HepG2 (cell line): ENCODE measurements around the gene AGPAT2. TPM values are rescaled to one million over a fixed set of nuclear protein-coding genes. Genes with fewer than 3 reads are reported as not detected.

Experiments
- NPAS2 ChIP-seq: sonication (generic); formaldehyde crosslinking; IDR thresholded peaks from 2 replicates; pipeline ENCODE4 v1.8.0; 2022; ENCODE audit warnings: mild to moderate bottlenecking, missing genetic modification reagents, borderline replicate concordance
- NR2F2 ChIP-seq: IDR thresholded peaks from 2 replicates; pipeline ENCODE4 v1.6.1; 2012; ENCODE audit warnings: low read depth, inconsistent platforms, borderline replicate concordance
- NRL ChIP-seq: sonication (generic); formaldehyde crosslinking; IDR thresholded peaks from 2 replicates; pipeline ENCODE4 v1.5.0; 2020; ENCODE audit warnings: missing genetic modification reagents, mild to moderate bottlenecking, moderate library complexity, borderline replicate concordance
- PATZ1 ChIP-seq: sonication (generic); formaldehyde crosslinking; IDR thresholded peaks from 2 replicates; pipeline ENCODE4 v1.4.0; 2020; ENCODE audit warnings: missing genetic modification reagents
- POLR2A ChIP-seq, 2 experiments: IDR thresholded peaks; 2 replicates each; pipeline ENCODE4 v1.6.1; 2011; ENCODE audit warnings: low read depth in 2 of 2, low read length in 2 of 2, mild to moderate bottlenecking in 1 of 2, moderate library complexity in 1 of 2; ENCODE audit not compliant: insufficient read depth in 1 of 2
- RFX3 ChIP-seq: IDR thresholded peaks from 2 replicates; pipeline ENCODE4 v1.6.1; 2016; ENCODE audit warnings: missing biosample characterization, missing genetic modification reagents
- TARDBP ChIP-seq: sonication (generic); formaldehyde crosslinking; IDR thresholded peaks from 2 replicates; pipeline ENCODE4 v1.8.0; 2022; ENCODE audit warnings: mild to moderate bottlenecking, missing genetic modification reagents
- ZNF34 ChIP-seq: sonication (generic); formaldehyde crosslinking; IDR thresholded peaks from 2 replicates; pipeline ENCODE4 v1.4.0; 2020; ENCODE audit warnings: mild to moderate bottlenecking, missing genetic modification reagents, borderline replicate concordance
- ZNF501 ChIP-seq: sonication (generic); formaldehyde crosslinking; IDR thresholded peaks from 2 replicates; pipeline ENCODE4 v1.5.1; 2020; ENCODE audit warnings: mild to moderate bottlenecking, moderate library complexity, missing genetic modification reagents
- ZNF580 ChIP-seq: IDR thresholded peaks from 2 replicates; pipeline ENCODE4 v1.6.1; 2016; ENCODE audit warnings: low read depth, borderline replicate concordance
- ZNF775 ChIP-seq: sonication (generic); formaldehyde crosslinking; IDR thresholded peaks from 2 replicates; pipeline ENCODE4 v1.4.0; 2020; ENCODE audit warnings: missing genetic modification reagents, mild to moderate bottlenecking, moderate library complexity, borderline replicate concordance
- ZNF776 ChIP-seq: sonication (generic); formaldehyde crosslinking; IDR thresholded peaks from 2 replicates; pipeline ENCODE4 v1.4.0; 2020; ENCODE audit warnings: mild to moderate bottlenecking, missing genetic modification reagents
- polyA plus RNA-seq, 8 experiments: library from polyadenylated mRNA; depleted of rRNA in 3 of 8; stranded (reverse) in 7 of 8; unstranded in 1 of 8; fragments of >200 nt; fragmentation: Illumina TruSeq in 4 of 8; extraction: Trizol in 4 of 8; gene quantifications; 2 replicates each; pipeline versions ENCODE4 v1.2.1 to v1.2.3, GENCODE V29; 2011 to 2016; ENCODE audit warnings: low read depth in 4 of 8, missing spikeins in 1 of 8, mixed read lengths in 1 of 8; ENCODE audit not compliant: insufficient read depth in 1 of 8
- total RNA-seq, 5 experiments: library from RNA; depleted of rRNA; stranded (reverse); fragments of >200 nt; fragmentation: Illumina TruSeq; extraction: Trizol; gene quantifications; 2 replicates each; pipeline ENCODE4 v1.2.3, GENCODE V29; 2016; ENCODE audit warnings: low read depth in 1 of 5
- TF ChIP-seq, protein P1 (sequence below): sonication (generic); formaldehyde crosslinking; IDR thresholded peaks from 2 replicates; pipeline ENCODE4 v1.4.0; 2020; ENCODE audit warnings: missing genetic modification reagents
- TF ChIP-seq, protein P2 (sequence below): sonication (generic); formaldehyde crosslinking; IDR thresholded peaks from 2 replicates; pipeline ENCODE4 v1.4.0; 2020; ENCODE audit warnings: missing genetic modification reagents, borderline replicate concordance
- TF ChIP-seq, protein P3 (sequence below), 2 experiments: sonication (generic) in 1 of 2; formaldehyde crosslinking in 1 of 2; IDR thresholded peaks; 2 replicates each; pipeline versions ENCODE4 v1.4.0 to v1.6.1; 2016 to 2020; ENCODE audit warnings: borderline replicate concordance in 1 of 2, low read depth in 1 of 2, mild to moderate bottlenecking in 1 of 2, missing genetic modification reagents in 1 of 2

The AGPAT2 gene
- total and polyA plus RNA-seq, 2 of the 13 experiments (the other 11 are each of a cell fraction or from before 2014, with no cell fraction given) = 3.9 to 25.8 TPM

DNA sequence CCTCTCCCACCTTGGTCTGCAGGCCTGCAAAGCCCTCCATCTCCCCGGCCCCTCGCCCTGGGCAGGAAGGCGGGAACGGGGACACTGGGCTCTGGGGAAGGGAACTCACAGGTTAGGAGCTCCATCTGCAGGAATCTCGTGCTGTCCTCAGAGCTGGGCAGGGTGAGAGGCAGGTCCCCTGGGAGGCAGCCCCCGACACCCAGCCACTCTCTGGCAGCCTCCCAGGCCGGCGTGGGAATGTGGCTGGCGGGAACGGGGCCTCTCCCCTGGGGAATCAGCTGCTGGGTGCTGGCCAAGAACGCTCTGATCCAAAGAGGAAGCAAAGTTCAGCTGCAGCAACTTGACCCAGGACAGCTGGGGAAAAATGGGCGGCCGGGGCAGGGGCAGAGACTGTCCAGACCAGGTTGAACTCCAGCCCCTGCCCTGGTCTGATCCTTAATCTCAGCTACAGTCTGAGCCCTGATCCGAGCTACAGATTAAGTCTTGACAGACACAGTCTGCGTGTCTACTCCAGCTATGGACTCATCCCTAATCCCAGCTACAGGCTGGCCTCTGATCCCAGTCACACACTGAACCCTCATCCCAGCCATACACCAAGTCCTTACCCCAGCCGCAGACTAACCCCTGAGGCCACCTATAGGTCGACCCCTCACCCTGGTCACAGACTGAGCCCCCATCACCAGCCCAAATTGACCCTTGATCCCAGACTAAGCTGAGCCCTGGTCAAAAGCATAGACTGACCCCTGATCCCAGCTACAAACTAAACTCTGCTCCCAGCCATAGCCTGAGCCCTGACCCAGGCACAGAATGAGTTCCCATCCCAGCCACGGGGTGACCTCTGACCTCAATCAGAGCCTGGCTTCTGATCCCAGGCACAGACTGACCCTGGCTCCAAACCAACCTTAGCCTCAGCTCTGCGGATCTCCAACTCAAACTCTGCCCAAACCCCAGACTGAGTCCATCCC is 61.9 kb downstream of the AGPAT2 start (continued):
- TF ChIP-seq, protein P1, sequence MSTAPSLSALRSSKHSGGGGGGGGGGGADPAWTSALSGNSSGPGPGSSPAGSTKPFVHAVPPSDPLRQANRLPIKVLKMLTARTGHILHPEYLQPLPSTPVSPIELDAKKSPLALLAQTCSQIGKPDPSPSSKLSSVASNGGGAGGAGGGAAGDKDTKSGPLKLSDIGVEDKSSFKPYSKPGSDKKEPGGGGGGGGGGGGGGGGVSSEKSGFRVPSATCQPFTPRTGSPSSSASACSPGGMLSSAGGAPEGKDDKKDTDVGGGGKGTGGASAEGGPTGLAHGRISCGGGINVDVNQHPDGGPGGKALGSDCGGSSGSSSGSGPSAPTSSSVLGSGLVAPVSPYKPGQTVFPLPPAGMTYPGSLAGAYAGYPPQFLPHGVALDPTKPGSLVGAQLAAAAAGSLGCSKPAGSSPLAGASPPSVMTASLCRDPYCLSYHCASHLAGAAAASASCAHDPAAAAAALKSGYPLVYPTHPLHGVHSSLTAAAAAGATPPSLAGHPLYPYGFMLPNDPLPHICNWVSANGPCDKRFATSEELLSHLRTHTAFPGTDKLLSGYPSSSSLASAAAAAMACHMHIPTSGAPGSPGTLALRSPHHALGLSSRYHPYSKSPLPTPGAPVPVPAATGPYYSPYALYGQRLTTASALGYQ (CRISPR knock-in tag) = 0 out of 2 replicates have a peak, but pooled peaks have one; percentile 51
- TF ChIP-seq ZNF580 (CRISPR knock-in tag) (no peak), ZNF775 (CRISPR knock-in tag) (no peak), ZNF34 (CRISPR knock-in tag) (no peak), ZNF776 (CRISPR knock-in tag) (peak; percentile 70), POLR2A (IDR thresholded peaks at IDR 0.05; ENCODE audit: insufficient read depth in 1 of 2, low read depth in 2 of 2, low read length in 2 of 2) (no peak), NPAS2 (no peak), NRL (CRISPR knock-in tag) (no peak), PATZ1 (CRISPR knock-in tag) (peak; percentile 79), NR2F2 (peak; percentile 70), TARDBP (CRISPR knock-in tag) (0 out of 2 replicates have a peak, but pooled peaks have one; percentile 41), ZNF501 (CRISPR knock-in tag) (peak; percentile 55; the same call in 1 of the 2 replicates), RFX3 (CRISPR knock-in tag) (no peak)
- TF ChIP-seq, protein P2, sequence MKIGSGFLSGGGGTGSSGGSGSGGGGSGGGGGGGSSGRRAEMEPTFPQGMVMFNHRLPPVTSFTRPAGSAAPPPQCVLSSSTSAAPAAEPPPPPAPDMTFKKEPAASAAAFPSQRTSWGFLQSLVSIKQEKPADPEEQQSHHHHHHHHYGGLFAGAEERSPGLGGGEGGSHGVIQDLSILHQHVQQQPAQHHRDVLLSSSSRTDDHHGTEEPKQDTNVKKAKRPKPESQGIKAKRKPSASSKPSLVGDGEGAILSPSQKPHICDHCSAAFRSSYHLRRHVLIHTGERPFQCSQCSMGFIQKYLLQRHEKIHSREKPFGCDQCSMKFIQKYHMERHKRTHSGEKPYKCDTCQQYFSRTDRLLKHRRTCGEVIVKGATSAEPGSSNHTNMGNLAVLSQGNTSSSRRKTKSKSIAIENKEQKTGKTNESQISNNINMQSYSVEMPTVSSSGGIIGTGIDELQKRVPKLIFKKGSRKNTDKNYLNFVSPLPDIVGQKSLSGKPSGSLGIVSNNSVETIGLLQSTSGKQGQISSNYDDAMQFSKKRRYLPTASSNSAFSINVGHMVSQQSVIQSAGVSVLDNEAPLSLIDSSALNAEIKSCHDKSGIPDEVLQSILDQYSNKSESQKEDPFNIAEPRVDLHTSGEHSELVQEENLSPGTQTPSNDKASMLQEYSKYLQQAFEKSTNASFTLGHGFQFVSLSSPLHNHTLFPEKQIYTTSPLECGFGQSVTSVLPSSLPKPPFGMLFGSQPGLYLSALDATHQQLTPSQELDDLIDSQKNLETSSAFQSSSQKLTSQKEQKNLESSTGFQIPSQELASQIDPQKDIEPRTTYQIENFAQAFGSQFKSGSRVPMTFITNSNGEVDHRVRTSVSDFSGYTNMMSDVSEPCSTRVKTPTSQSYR (CRISPR knock-in tag) = peak; percentile 33; the same call in 1 of the 2 replicates
- TF ChIP-seq, protein P3, sequence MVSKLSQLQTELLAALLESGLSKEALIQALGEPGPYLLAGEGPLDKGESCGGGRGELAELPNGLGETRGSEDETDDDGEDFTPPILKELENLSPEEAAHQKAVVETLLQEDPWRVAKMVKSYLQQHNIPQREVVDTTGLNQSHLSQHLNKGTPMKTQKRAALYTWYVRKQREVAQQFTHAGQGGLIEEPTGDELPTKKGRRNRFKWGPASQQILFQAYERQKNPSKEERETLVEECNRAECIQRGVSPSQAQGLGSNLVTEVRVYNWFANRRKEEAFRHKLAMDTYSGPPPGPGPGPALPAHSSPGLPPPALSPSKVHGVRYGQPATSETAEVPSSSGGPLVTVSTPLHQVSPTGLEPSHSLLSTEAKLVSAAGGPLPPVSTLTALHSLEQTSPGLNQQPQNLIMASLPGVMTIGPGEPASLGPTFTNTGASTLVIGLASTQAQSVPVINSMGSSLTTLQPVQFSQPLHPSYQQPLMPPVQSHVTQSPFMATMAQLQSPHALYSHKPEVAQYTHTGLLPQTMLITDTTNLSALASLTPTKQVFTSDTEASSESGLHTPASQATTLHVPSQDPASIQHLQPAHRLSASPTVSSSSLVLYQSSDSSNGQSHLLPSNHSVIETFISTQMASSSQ (IDR thresholded peaks at IDR 0.05; ENCODE audit: low read depth) = no peak
- TF ChIP-seq, protein P3 (CRISPR knock-in tag; IDR thresholded peaks at IDR 0.05; ENCODE audit: borderline replicate concordance) = peak; percentile 70; the same call in 1 of the 2 replicates
